ENCODE data around the gene MED16. TPM values are rescaled to one million over a fixed set of nuclear protein-coding genes. Genes with fewer than 3 reads are reported as not detected.

MED16 gene
- total and polyA plus RNA-seq, 9 donors = 0.62 to 75.4 (median 52.3) TPM

DNA sequence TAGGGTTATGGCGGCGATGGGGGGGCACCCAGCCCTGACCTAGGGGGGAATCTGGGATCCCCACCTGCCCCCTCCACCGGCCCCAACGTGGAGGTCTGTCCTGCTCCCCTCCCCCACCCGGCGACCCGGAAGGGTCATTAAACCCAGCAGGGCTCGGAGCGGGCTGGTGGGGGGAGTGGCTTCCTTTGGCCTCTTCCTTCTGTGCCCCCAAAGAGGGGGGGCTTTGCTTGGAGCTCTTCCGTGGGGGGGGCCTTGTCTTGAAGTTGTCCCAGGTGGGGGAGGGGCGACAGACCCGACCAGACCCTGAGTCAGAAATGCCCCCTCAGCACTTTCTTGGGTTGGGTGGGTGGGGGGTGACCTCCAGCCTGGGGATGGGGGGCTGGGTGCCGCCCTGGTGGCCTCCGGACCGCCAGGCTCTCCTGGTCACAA, 34.4 kb upstream of the MED16 start:
- WGBS, 3 donors = 15 to 60% (median 26%) methylated on average over 3 to 15 of the region's 15 CpGs
- DNase-seq = peak in 4 of 5 donors; percentile 53 to 68 (median 62)
- TF ChIP-seq, protein P1, sequence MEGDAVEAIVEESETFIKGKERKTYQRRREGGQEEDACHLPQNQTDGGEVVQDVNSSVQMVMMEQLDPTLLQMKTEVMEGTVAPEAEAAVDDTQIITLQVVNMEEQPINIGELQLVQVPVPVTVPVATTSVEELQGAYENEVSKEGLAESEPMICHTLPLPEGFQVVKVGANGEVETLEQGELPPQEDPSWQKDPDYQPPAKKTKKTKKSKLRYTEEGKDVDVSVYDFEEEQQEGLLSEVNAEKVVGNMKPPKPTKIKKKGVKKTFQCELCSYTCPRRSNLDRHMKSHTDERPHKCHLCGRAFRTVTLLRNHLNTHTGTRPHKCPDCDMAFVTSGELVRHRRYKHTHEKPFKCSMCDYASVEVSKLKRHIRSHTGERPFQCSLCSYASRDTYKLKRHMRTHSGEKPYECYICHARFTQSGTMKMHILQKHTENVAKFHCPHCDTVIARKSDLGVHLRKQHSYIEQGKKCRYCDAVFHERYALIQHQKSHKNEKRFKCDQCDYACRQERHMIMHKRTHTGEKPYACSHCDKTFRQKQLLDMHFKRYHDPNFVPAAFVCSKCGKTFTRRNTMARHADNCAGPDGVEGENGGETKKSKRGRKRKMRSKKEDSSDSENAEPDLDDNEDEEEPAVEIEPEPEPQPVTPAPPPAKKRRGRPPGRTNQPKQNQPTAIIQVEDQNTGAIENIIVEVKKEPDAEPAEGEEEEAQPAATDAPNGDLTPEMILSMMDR (IDR thresholded peaks at IDR 0.05) = no peak

DNA sequence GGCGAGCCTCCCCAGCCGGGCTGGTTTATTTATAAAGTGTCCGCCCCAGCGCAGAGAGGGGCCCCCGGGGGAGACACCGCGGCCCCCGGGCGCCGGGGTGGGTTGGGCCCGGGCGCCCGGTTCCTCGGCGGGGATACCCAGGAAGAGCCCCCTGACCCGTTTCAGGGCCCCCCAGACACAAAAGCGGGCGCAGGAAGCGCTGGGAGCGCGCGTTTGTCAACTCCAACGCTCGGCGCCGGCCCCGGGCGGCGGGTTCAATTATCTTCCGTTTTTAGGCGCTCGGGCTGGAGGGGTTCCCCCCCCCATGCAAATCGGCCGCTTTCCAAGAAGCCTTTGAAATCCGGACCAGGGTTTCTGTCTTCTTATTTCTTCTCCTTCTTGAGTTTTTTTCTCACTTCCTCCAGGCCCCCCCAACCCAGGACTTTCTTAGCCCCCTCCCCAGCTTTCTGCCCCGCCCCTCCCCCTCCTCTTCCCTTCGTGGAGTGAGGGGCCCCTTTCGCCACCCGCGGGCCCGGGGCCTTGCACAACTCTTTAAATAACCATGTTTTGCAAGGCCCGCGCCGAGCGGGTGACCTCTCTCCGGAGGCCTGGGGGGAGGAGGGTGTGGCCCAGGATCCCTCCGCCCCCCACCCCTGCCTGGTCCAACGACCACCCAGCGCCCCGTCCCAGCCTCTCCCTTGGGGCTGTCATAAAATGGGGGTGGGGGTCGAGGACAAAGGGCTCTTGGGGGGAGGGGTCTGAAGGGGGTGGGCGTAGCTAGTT, 33.8 kb upstream of the MED16 start:
- peaks cover 5% of the 10 kb centered on the region for H3K4me1 ChIP-seq (ENCODE audit: insufficient read depth)
- peak overlapping the region; percentile 93 for H3K4me3 ChIP-seq
- no peaks in the 10 kb centered on the region for H3K36me3 ChIP-seq
- no peaks in the 10 kb centered on the region for H3K27me3 ChIP-seq
- intact Hi-C loops (cut with DNase I) = loop anchor here in 2 of 4 donors (10.0 kb wide), 2 partner anchors 178 to 308 kb away; partner anchors contain the start of genes CBARP (in 1 of the 2) and GPX4 (in 1 of the 2)
- peak; percentile 64 to 79 (median 69) for DNase-seq
- 0 to 1% (median 1%) methylated on average over 46 to 52 of the region's 52 CpGs for WGBS, 3 donors
- H3K9me3 ChIP-seq = no peaks in the 10 kb centered on the region
- no peak for TF ChIP-seq EP300 (IDR thresholded peaks at IDR 0.05)
- TF ChIP-seq, protein P1 (IDR thresholded peaks at IDR 0.05) = no peak
- TF ChIP-seq POLR2A (IDR thresholded peaks at IDR 0.05) = no peak
- H3K27ac ChIP-seq = peak overlapping the region in 1 of 2 donors; percentile 2

More for the DNA sequence above, 34.4 kb upstream of the MED16 start:
- intact Hi-C loops (cut with DNase I) = loop anchor here in 2 of 4 donors (10.0 kb wide), 2 partner anchors 177 to 307 kb away; partner anchors contain the start of genes CBARP (in 1 of the 2) and GPX4 (in 1 of the 2)
- Histone ChIP-seq H3K4me3 (peak overlapping the region; percentile 93), H3K9me3 (no peaks in the 10 kb centered on the region), H3K36me3 (no peaks in the 10 kb centered on the region), H3K4me1 (ENCODE audit: insufficient read depth) (peaks cover 4% of the 10 kb centered on the region), H3K27ac (peak overlapping the region in 1 of 2 donors; percentile 2), H3K27me3 (no peaks in the 10 kb centered on the region)

DNA sequence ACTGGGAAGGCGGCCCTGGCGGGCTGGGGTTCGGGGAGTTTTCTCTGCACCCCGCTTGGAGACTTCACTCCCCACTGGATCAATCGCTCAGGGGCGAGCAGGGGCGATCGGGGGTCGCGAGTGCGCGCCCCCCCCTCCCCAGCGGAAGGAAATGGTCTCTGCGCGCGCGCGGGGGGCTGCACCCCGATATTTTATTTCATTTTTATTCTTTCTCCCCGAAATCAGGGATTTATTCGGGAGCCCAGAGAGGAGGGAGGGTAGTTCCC, 33.3 kb upstream of the MED16 start:
- H3K36me3 ChIP-seq = no peaks in the 10 kb centered on the region
- no peaks in the 10 kb centered on the region for H3K9me3 ChIP-seq
- H3K4me1 ChIP-seq (ENCODE audit: insufficient read depth) = peaks cover 5% of the 10 kb centered on the region
- H3K27ac ChIP-seq = peak overlapping the region in 1 of 2 donors; percentile 2
- H3K27me3 ChIP-seq = no peaks in the 10 kb centered on the region
- intact Hi-C loops (cut with DNase I) = loop anchor here in 2 of 4 donors (10.0 kb wide), 2 partner anchors 179 to 309 kb away; partner anchors contain the start of genes CBARP (in 1 of the 2) and GPX4 (in 1 of the 2)
- WGBS, 3 donors = 1 to 3% (median 1%) methylated on average over 12 to 21 of the region's 21 CpGs
- TF ChIP-seq, protein P1 (IDR thresholded peaks at IDR 0.05) = no peak
- TF ChIP-seq EP300 (IDR thresholded peaks at IDR 0.05) = no peak
- no peak for TF ChIP-seq POLR2A (IDR thresholded peaks at IDR 0.05)
- peak overlapping the region; percentile 93 for H3K4me3 ChIP-seq
- no peak for DNase-seq

DNA sequence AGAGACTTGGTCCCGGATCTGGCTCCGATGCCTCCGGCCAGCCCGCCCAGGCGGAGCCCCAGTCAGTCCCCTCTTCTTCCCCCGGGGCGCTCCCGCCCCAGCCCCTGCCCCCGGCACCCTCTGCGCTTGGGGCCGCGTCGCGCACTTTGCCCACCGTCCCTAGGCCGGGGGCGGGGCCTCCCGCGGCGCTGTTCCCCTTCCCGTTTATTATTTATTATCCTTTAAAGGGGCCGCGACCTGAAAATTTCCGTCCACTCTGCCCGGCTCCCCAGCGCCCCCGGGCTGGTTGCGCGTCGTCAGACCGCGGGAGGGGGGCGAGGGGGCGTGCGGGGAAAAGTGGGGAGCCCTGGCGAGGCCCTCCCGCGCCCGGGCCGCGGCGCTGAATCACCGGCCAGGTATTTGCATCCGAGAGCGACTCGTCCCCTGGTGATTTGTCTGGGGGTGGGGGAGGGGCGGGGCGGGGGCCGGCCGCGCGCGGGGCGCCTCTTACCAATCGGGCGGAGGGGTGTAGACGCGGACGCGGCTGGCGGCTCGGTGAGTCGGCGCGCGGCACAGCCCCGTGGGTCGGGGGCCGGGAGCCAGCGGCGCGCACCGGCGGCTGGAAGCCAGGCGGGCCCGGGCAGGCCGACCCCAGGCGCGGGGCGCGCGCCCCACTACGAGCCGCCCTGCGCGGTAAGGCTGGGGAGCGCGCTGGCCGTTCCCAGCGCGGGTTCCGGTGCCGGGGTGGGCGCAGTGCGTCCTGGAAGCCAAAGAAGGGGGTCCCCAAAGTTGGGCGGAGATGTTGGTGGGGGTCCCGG, 32.7 kb upstream of the MED16 start, which contains the start of gene ARID3A:
Gene ARID3A (plus strand): TSS at position 510 of the 797 bp plus-strand sequence. CDS start 3,494 bp downstream, outside the sequence.
- intact Hi-C loops (cut with DNase I) = loop anchor here in 3 of 4 donors (2.0 to 10.0 kb wide), 3 partner anchors 59 to 309 kb away; partner anchors contain the start of genes CBARP (in 1 of the 3), GPX4 (in 1 of the 3) and WDR18 (in 1 of the 3)
- no peaks in the 10 kb centered on the region for H3K9me3 ChIP-seq
- no peaks in the 10 kb centered on the region for H3K36me3 ChIP-seq
- 0 to 1% (median 1%) methylated on average over 37 to 97 of the region's 97 CpGs for WGBS, 3 donors
- peak within 1 kb of the TSS in 1 of 2 donors; percentile 26 for H3K27ac ChIP-seq
- H3K4me1 ChIP-seq (ENCODE audit: insufficient read depth) = peaks cover 5% of the 10 kb centered on the region
- TF ChIP-seq EP300 (IDR thresholded peaks at IDR 0.05) = no peak
- TF ChIP-seq POLR2A (IDR thresholded peaks at IDR 0.05) = no peak
- H3K27me3 ChIP-seq = no peaks in the 10 kb centered on the region
- DNase-seq = peak; percentile 73 to 86 (median 83)
- H3K4me3 ChIP-seq = peak within 1 kb of the TSS; percentile 93
